HG03354 (cell line): ENCODE measurements around the gene MYBBP1A.

Experiments used
- ATAC-seq: cut with Tn5 transposase; IDR thresholded peaks from one replicate; pipeline ENCODE4 v1.9.1; 2021; ENCODE audit warnings: mild to moderate bottlenecking; ENCODE audit not compliant: unreplicated experiment, poor library complexity, severe bottlenecking

Gene MYBBP1A

DNA sequence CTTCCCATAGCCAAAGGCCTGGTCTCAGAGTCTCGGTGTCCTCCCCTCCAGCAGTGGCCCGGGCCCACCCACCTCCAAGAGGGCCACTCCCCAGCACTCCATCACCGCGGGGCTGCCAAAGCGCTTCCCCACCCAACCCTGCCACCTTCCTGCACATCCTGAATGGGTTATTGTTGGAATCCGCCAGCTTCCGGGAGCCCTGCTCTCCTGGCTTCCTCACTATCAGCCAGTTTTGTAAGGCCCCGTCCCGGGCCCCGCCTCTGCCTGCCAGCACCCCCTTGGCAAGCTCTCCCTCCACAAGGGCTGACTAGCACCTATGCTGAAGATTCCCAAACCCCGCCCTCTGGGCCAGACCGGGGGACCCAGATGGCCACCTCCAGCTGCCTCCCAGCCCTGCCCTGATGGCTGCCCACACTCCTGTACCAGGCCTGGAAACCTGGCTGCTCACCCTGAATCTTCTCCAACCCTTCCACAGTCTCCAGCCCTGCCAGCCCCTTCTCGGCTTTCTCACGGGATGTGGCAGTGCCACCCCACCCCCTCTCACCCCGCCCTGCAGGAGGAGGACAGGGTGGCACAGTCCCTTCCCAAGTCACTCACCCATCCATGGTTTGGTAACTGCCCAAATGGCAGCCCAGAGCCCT lies 14.4 kb downstream of the MYBBP1A start:
- no peak for ATAC-seq

DNA sequence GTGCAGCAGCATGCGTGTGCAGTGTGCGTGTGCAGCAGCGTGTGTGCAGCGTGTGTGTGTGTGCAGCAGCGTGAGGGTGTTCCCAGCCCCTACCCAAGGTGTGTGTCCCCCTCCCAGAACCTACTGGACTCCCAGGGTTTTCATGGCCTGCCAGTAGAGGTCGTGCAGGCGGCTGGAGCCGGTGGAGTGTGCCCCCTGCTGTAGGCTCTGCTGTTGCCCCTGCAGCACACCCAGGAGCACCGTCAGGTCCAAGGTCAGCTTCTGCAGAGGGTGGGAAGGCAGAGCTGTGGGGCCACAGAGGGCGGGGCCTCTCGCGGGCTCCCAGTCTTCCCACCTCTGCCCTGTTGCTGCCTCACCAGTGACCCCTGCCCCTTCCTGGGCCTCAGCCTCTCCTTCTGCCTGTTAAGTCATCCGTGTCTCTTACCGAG lies 14.9 kb downstream of the MYBBP1A start:
- ATAC-seq = no peak

GRCh38 chr17:4539576-4540223 lies 15.5 kb downstream of the MYBBP1A start:
- ATAC-seq = no peak

- no peak for ATAC-seq
These were observed 16.2 kb downstream of the MYBBP1A start for GRCh38 chr17:4539025-4539424.

- ATAC-seq = no peak
These were observed 16.8 kb downstream of the MYBBP1A start for GRCh38 chr17:4538236-4539002.

GRCh38 chr17:4537451-4538235 lies 17.5 kb downstream of the MYBBP1A start:
- no peak for ATAC-seq

DNA sequence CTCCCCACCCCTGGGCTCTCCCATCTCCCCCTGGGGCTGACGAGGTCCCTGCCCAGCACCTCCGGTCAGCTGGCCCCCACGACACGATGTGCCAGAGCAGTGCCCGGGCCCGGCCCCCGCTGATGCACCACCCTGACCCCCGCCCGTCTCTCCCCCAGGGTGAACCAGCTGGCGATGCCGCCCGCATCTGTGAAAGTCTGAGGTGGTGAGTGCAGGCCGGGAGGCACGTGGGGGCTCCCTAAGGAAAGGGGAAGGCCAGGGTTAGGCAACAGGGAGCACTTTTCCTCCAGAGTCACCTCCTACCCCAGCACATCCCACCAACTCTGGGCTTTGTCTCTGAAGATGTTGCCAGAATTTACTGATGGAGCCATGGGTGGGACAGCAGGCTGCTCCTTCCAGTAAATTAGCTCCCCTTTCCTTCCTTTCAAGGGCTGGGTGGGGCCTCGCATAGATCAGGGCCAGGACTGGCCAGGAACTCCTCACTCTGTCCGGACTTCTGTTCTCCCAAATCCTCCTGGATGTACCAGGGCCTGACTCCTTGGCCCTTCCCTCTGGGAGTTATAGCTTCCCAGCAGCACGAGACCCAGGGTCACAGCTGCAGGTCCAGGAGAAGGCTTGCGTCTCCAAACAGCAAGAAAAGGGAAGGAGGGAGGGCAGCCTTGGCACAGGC lies 18.3 kb downstream of the MYBBP1A start:
- ATAC-seq = no peak

GRCh38 chr17:4536259-4536741 lies 18.9 kb downstream of the MYBBP1A start:
- ATAC-seq = no peak

DNA sequence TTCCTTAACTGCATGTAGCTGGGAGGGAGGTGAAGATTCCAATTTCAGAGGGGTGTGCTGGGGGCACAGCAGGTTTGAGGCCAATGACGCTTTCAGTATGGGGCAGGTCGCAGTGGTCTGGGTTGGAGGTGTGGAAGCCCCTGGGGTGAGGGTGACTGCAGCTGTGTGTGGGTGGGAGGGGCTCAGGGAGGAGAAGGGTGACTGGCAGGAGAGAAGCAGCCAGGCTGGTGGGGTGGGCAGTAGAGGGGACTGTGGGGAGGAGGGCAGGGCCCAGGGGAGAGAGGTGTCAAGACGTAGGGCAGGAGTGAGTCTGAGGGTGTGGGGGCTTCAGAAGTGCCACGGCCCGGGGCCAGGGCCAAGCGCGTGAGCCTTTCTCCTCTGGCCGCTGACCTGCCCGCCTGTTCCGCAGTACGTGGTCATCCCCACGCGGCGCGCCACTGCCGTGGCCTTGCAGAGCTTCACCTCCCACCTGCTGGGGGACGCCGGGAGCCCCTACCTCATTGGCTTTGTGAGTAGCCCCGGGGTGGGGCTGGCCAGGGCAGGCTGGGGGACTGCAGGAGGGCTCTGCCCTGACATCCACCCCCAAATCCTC lies 19.4 kb downstream of the MYBBP1A start:
- ATAC-seq = no peak

- ATAC-seq = no peak
These were observed 20.1 kb downstream of the MYBBP1A start for GRCh38 chr17:4534928-4535666.

GRCh38 chr17:4534515-4534914 lies 20.7 kb downstream of the MYBBP1A start:
- ATAC-seq = no peak

- no peak for ATAC-seq
These were observed 21.4 kb downstream of the MYBBP1A start for GRCh38 chr17:4533523-4534504.

DNA sequence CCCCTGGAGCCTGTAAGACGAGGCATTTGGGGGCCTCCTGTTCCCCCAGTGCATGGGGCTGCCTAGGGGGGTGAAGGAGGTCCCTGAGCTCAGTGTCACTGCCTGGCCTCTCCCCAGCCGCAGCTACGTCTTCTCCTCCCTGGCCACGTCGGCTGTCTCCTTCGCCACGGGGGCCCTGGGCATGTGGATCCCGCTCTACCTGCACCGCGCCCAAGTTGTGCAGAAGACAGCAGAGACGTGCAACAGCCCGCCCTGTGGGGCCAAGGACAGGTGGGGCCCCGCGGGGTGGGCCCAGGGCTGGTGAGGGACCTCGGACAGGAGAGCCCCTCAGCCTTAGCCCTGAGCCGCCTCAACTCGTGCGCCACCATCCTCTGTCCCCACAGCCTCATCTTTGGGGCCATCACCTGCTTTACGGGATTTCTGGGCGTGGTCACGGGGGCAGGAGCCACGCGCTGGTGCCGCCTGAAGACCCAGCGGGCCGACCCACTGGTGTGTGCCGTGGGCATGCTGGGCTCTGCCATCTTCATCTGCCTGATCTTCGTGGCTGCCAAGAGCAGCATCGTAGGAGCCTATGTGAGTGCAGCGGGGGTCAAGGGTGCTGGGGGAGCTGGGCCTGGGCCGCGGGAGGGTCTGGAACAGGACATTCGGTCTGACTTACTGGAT lies 22.2 kb downstream of the MYBBP1A start:
- no peak for ATAC-seq

DNA sequence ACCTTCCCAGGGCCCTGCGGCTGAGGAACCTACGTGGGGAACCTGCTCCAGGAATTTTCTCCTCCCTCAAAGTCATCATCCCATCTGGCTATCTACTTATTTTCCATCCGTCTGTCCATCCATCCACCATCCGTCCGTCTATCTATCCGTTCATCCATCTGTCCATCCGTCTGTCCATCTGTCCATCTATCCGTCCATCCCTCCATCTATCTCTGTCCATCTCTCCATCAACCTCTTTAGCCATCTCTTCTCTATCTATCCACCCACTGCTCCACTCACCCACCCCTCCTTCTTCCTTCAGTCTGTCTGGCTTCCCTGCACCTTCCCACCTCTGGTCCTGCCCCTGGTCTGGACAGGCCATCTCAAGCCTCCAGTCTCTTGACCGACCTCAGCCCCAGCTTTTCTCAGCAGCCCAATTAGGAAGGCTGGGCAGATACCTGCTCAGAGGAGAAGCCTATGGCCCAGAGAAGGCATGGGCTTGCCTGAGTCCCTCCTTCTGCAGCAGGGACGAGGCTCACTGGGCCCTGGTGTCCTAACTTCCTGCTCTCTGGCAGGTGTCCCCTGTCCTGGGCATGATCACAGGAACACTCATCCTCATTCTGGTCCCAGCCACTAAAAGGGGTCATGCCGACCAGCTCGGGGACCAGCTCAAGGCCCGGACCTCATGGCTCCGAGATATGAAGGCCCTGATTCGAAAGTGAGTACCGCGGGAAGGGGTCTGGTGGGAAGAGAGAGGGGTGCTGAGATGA lies 23.0 kb downstream of the MYBBP1A start:
- no peak for ATAC-seq

DNA sequence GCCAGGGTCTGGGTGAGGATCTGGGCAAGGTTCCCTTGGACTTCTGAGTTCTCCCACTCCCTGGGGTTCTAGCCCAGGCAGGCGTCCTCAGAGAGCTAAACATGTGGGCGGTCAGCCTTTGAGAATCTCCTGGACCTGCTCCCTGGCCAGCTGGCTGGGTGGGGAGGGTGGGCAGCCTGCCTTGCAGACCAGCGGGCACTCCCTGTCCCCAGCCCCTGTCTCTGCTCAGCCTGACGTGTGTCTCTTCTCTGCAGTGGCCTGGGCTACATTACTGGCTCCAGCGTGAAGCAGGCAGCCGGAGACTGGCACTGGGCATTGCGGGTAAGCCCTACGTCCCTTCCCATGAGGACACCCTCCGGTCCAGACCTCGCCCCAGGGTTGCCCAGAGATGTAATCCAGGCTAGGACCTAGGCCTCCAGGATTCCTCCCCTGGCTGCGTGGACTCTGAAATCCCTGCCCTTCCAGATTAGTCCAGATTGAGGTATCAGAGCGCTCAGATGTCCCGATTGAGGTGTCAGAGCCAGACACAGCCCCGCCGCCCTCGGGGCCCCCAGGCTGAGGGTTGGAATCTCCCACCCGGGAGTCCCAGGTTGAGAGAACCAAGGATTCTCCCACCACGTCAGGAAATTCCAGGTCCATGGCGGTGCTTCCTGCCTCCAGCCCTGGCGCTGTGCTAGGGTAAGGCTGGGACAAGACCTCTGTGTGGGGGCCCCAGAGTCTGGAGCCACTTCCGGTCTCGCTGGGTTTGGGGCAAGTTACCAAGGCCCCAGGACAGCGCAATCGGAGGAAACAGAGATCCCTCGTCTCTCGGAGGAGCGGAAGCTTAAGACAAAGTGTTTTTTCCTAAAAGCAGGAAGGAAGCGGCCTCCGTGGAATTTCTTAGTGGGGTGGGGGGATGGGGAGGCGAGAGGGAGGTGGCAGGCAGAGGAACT lies 24.1 kb downstream of the MYBBP1A start:
- ATAC-seq = no peak
